K562 (cell line): ENCODE results near the gene ATL3. TPM values are rescaled to one million over a fixed set of nuclear protein-coding genes. Genes with fewer than 3 reads are reported as not detected.

ENCODE experiments used
- ATAC-seq: fragments of 200-7000 bp; cut with Tn5 transposase; 3 replicates; pipeline ENCODE4 v1.9.1; 2020; ENCODE audit warnings: moderate library complexity
- BruUV-seq: library from RNA; stranded (reverse); fragments of 400-500 nt; replicated peaks from 2 replicates; lab custom pipeline; 2021; lab: Mats Ljungman, UMichigan
- CTCF ChIA-PET: fragments of 300-600 bp; formaldehyde crosslinking; extraction: SDS; loops from one replicate; lab custom pipeline; 2021; ENCODE audit warnings: low intra/inter-chr PET ratio; lab: Yijun Ruan, JAX
- POLR2A ChIA-PET: fragments of 300-600, 350-650 bp; sonication (Branson Sonifier 250); formaldehyde crosslinking; extraction: SDS; loops from one replicate; lab custom pipeline; 2021; ENCODE audit warnings: antibody characterized with exemption, inconsistent platforms; lab: Yijun Ruan, JAX
- DNase-seq, 4 experiments: peaks; one replicate each; pipeline versions ENCODE4 v3.0.0 to v3.0.0-alpha.2; 2011 to 2018; ENCODE audit warnings: low spot score in 3 of 4, mixed read lengths in 3 of 4; ENCODE audit errors: extremely low read depth in 1 of 4
- FAIRE-seq: peaks from 2 replicates; lab custom pipeline; 2011; peaks lifted over from hg19 to GRCh38; lab: Jason Lieb, UNC
- H2AFZ ChIP-seq: 2 replicates; pipeline ENCODE4 v1.6.0; 2011; ENCODE audit warnings: low read depth, low read length, control low read depth, inconsistent platforms
- H3K27ac ChIP-seq: fragments of 200-600 bp; 3 replicates; pipeline ENCODE4 v1.8.0; 2011; ENCODE audit warnings: low read depth, mild to moderate bottlenecking, control low read depth, inconsistent platforms, low read length, moderate library complexity, mixed read lengths; ENCODE audit errors: extremely low read depth
- H3K27me3 ChIP-seq, 2 experiments: fragments of 300-600 bp in 1 of 2; 2 replicates in 1 of 2; 3 replicates in 1 of 2; pipeline versions ENCODE4 v1.6.0 to v1.8.0; 2011; ENCODE audit warnings: inconsistent platforms in 2 of 2, low read length in 2 of 2, mild to moderate bottlenecking in 1 of 2, mixed read lengths in 1 of 2, moderate library complexity in 1 of 2; ENCODE audit not compliant: control insufficient read depth in 2 of 2, insufficient read depth in 2 of 2
- H3K36me3 ChIP-seq: fragments of 300-600 bp; 3 replicates; pipeline ENCODE4 v1.8.0; 2011; ENCODE audit warnings: mild to moderate bottlenecking, low read length, inconsistent platforms; ENCODE audit not compliant: control insufficient read depth, insufficient read depth
- H3K4me1 ChIP-seq, 2 experiments: fragments of 200-600 bp in 1 of 2; replicated peaks in 1 of 2; 2 replicates in 1 of 2; 3 replicates in 1 of 2; pipeline versions ENCODE4 v1.5.1 to v1.8.0; 2011; ENCODE audit warnings: inconsistent platforms in 2 of 2, low read length in 2 of 2, mild to moderate bottlenecking in 1 of 2, mixed read lengths in 1 of 2, moderate library complexity in 1 of 2; ENCODE audit not compliant: control insufficient read depth in 2 of 2, insufficient read depth in 2 of 2
- H3K4me2 ChIP-seq: 2 replicates; pipeline ENCODE4 v1.6.1; 2011; ENCODE audit warnings: low read length, control low read depth, inconsistent platforms, mixed read lengths; ENCODE audit not compliant: insufficient read depth
- H3K4me3 ChIP-seq: fragments of 200-600 bp; sonication (generic), shearing (Covaris generic); 2 replicates; pipeline ENCODE4 v1.5.1; 2016; ENCODE audit warnings: control low read depth, inconsistent platforms
- H3K79me2 ChIP-seq: fragments of 200-600 bp; 3 replicates; pipeline ENCODE4 v1.8.0; 2011; ENCODE audit warnings: low read length, inconsistent platforms; ENCODE audit not compliant: control insufficient read depth, insufficient read depth
- H3K9ac ChIP-seq, 2 experiments: 2 replicates each; pipeline versions ENCODE4 v1.6.0 to v1.6.1; 2011; ENCODE audit warnings: low read depth in 2 of 2, low read length in 2 of 2, control low read depth in 1 of 2, inconsistent platforms in 1 of 2, mild to moderate bottlenecking in 1 of 2, mixed read lengths in 1 of 2; ENCODE audit not compliant: insufficient read depth in 1 of 2
- H3K9me1 ChIP-seq: one replicate; pipeline ENCODE4 v1.6.0; 2011; ENCODE audit warnings: inconsistent platforms, mild to moderate bottlenecking, low read length, moderate library complexity; ENCODE audit not compliant: control insufficient read depth, insufficient read depth
- H3K9me3 ChIP-seq: replicated peaks from 2 replicates; pipeline ENCODE4 v1.5.1; 2011; ENCODE audit warnings: low read depth, low read length, inconsistent platforms; ENCODE audit not compliant: control insufficient read depth, insufficient read depth
- H4K20me1 ChIP-seq: replicated peaks from 2 replicates; pipeline ENCODE4 v1.6.1; 2011; ENCODE audit warnings: low read length, inconsistent platforms, mixed read lengths; ENCODE audit not compliant: control insufficient read depth, insufficient read depth
- ARID2 ChIP-seq: fragments of 450-650 bp; IDR thresholded peaks from 2 replicates; pipeline ENCODE4 v1.6.1; 2017; ENCODE audit warnings: antibody characterized with exemption, mild to moderate bottlenecking
- CREM ChIP-seq: IDR thresholded peaks from 2 replicates; pipeline ENCODE4 v1.6.1; 2014; ENCODE audit warnings: antibody characterized with exemption, low read depth
- ELF2 ChIP-seq: fragments of 250-450 bp; sonication (Bioruptor Pico); IDR thresholded peaks from 2 replicates; pipeline ENCODE4 v1.5.0; 2021; ENCODE audit warnings: mild to moderate bottlenecking
- KAT7 ChIP-seq: sonication (generic); formaldehyde crosslinking; IDR thresholded peaks from 2 replicates; pipeline ENCODE4 v1.8.0; 2022; ENCODE audit warnings: missing genetic modification reagents, mild to moderate bottlenecking, borderline replicate concordance
- MCM5 ChIP-seq: fragments of 450-650 bp; IDR thresholded peaks from 2 replicates; pipeline ENCODE4 v1.6.1; 2016; ENCODE audit warnings: low read depth
- NFE2L1 ChIP-seq: fragments of 450-650 bp; IDR thresholded peaks from 2 replicates; pipeline ENCODE4 v1.6.1; 2016; ENCODE audit warnings: missing genetic modification characterization, low read depth, mild to moderate bottlenecking, missing compliant biosample characterization, moderate library complexity, borderline replicate concordance
- POLR2A ChIP-seq: fragments of 450-650 bp; conservative IDR thresholded peaks from 2 replicates; pipeline ENCODE4 v1.6.1; 2016
- RBM17 ChIP-seq: fragments of 200-400 bp; formaldehyde crosslinking; IDR thresholded peaks from 2 replicates; pipeline ENCODE4 v1.6.1; 2017; ENCODE audit warnings: low read depth, mild to moderate bottlenecking, low read length, borderline replicate concordance
- SMAD3 ChIP-seq: fragments of 450-650 bp; formaldehyde crosslinking; conservative IDR thresholded peaks from 2 replicates; pipeline ENCODE4 v1.4.0; 2020; ENCODE audit warnings: mild to moderate bottlenecking
- TOE1 ChIP-seq, 2 experiments: fragments of 450-650 bp in 1 of 2; sonication (generic) in 1 of 2; formaldehyde crosslinking in 1 of 2; IDR thresholded peaks; 2 replicates each; pipeline versions ENCODE4 v1.7.1 to v1.8.0; 2016 to 2022; ENCODE audit warnings: borderline replicate concordance in 2 of 2, mild to moderate bottlenecking in 2 of 2, antibody characterized with exemption in 1 of 2, inconsistent platforms in 1 of 2, low read depth in 1 of 2, missing genetic modification reagents in 1 of 2, moderate library complexity in 1 of 2
- ZNF316 ChIP-seq: fragments of 450-650 bp; IDR thresholded peaks from 2 replicates; pipeline ENCODE4 v1.6.1; 2016
- WGBS: fragments of 100-300 bp; shearing (Covaris generic); methylation state at CpG from one replicate; pipeline ENCODE4 v1.1.6; 2016; ENCODE audit warnings: low coverage, mixed read lengths; ENCODE audit not compliant: insufficient coverage; ENCODE audit errors: missing lambda C conversion rate; 5-methylcytosine and 5-hydroxymethylcytosine counted together
- in situ Hi-C: fragments of 300-500 bp; cut with MboI; formaldehyde crosslinking; loops from 4 replicates; pipeline ENCODE4 v1.15.0; 2018; ENCODE audit warnings: inconsistent platforms, mixed read lengths
- intact Hi-C: fragments of 100-400 bp; cut with micrococcal nuclease; formaldehyde crosslinking; loops from 2 replicates; pipeline ENCODE4 v1.14.2; 2022
- polyA plus RNA-seq, 8 experiments: library from polyadenylated mRNA; depleted of rRNA in 4 of 8; stranded (reverse) in 5 of 8; unstranded in 3 of 8; fragments of >200 nt; fragmentation: Nextera tagmentation in 2 of 8; fragmentation: Illumina TruSeq in 1 of 8; extraction: Ambion mirVana in 2 of 8; extraction: Trizol in 1 of 8; gene quantifications; 2 replicates each; pipeline versions ENCODE4 v1.2.1 to v1.2.3, GENCODE V29; 2011 to 2014; ENCODE audit warnings: inconsistent platforms in 1 of 8, missing spikeins in 1 of 8
- total RNA-seq, 7 experiments: library from RNA; depleted of rRNA in 6 of 7; stranded (reverse); fragments of >200 nt in 6 of 7; fragmentation: Illumina TruSeq in 2 of 7; extraction: Trizol in 2 of 7; gene quantifications; 2 replicates each; pipeline versions ENCODE4 v1.2.1 to v1.2.3, GENCODE V29; 2011 to 2021; ENCODE audit warnings: low replicate concordance in 1 of 7
- TF ChIP-seq, protein P1 (sequence below): IDR thresholded peaks from 3 replicates; pipeline ENCODE4 v1.6.1; 2011; ENCODE audit warnings: borderline replicate concordance, mild to moderate bottlenecking; ENCODE audit not compliant: insufficient read length, insufficient read depth
- TF ChIP-seq, protein P2 (sequence below): fragments of 250-450 bp; sonication (Bioruptor Pico); IDR thresholded peaks from 2 replicates; pipeline ENCODE4 v1.5.0; 2021; ENCODE audit warnings: mild to moderate bottlenecking, moderate library complexity
- TF ChIP-seq, protein P3 (sequence below): fragments of 450-650 bp; formaldehyde crosslinking; IDR thresholded peaks from 2 replicates; pipeline ENCODE4 v1.4.0; 2022; ENCODE audit warnings: mild to moderate bottlenecking, moderate library complexity

The ATL3 gene
- total and polyA plus RNA-seq, 9 of the 15 experiments (the other 6 are each of a cell fraction or from before 2014, with no cell fraction given) = 18.2 to 39.8 (median 23.9) TPM

DNA sequence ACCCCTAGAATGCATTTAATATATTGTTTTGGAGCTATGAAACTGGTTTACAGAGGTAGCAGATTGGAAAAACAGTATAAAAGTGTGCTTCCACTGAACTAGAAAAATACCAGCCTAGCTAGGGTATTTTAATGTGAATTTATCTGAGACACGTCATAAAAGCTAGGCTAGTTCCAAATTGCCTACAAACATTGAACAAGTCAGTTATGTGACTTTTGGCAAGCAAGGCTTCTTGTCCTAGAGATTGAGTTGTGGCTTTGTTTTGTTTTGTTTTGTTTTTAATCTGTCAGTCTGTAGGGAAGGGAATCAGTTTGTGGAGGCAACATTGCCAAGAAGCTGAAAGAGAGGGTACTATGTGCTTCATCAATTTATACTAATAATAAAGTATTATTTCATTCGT is 34.4 kb upstream of the ATL3 start (continued):
- TF ChIP-seq, protein P1, sequence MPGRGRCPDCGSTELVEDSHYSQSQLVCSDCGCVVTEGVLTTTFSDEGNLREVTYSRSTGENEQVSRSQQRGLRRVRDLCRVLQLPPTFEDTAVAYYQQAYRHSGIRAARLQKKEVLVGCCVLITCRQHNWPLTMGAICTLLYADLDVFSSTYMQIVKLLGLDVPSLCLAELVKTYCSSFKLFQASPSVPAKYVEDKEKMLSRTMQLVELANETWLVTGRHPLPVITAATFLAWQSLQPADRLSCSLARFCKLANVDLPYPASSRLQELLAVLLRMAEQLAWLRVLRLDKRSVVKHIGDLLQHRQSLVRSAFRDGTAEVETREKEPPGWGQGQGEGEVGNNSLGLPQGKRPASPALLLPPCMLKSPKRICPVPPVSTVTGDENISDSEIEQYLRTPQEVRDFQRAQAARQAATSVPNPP = no peak
- TF ChIP-seq SMAD3 (CRISPR knock-in tag) (no peak), ZNF316 (no peak), NFE2L1 (tag) (no peak)
- TF ChIP-seq, all 486 proteins: peak for 0

DNA sequence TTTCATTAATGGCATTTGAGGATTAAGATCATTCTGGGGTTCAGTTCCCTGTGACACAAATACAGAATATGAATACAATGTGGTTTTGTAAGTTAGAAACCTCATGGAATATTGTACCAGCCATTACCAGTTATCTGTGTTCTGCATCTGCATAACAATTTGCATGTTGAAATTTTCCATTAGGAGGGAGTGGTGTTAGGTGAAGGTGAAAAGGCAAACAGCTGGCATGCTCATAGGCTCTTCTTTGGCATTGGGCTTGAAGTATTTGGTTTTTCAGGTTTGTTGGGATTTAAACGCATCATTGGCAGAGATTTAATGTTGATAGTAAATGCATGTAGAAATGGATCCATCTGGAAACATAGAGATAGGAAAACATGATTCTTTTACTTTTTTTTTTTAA is 28.7 kb upstream of the ATL3 start:
- peaks cover 71% of the 10 kb centered on the region for H3K79me2 ChIP-seq
- FAIRE-seq (no peak), DNase-seq (no peak), ATAC-seq (no peak)
- H3K27ac ChIP-seq = no peak overlapping the region
- no peak overlapping the region for H3K4me2 ChIP-seq
- H4K20me1 ChIP-seq = peaks cover 13% of the 10 kb centered on the region; the same call in 1 of the 2 replicates
- ChIA-PET POLR2A (interaction anchor here (0.8 to 1.7 kb wide), 5 partner anchors 9 to 222 kb away, joined by 3 to 9 read pairs (median 4); no protein-coding TSS in a partner anchor), CTCF (no interaction called here)
- H3K9me3 ChIP-seq = no peaks in the 10 kb centered on the region
- no peak overlapping the region for H3K9ac ChIP-seq
- H3K4me1 ChIP-seq = peaks cover 0 to 5% of the 10 kb centered on the region in 2 experiments; a peak in 2 of 5 replicates
- no peak overlapping the region for H2AFZ ChIP-seq
- WGBS = 85% methylated on average over 1 of the region's 1 CpG
- peaks cover 4% of the 10 kb centered on the region; the same call in 1 of the 3 replicates for H3K36me3 ChIP-seq
- H3K27me3 ChIP-seq = no peaks in the 10 kb centered on the region
- H3K4me3 ChIP-seq = no peak overlapping the region
- in situ Hi-C loops (no loop called here), intact Hi-C loops (no loop called here)
- no peaks in the 10 kb centered on the region for H3K9me1 ChIP-seq
- no TSS peak for BruUV-seq
- TF ChIP-seq KAT7 (CRISPR knock-in tag) (no peak), ELF2 (CRISPR knock-in tag) (no peak), RBM17 (no peak), MCM5 (no peak), CREM (no peak), ARID2 (no peak), POLR2A (no peak), NFE2L1 (tag) (no peak), TOE1 (IDR thresholded peaks at IDR 0.05; ENCODE audit: borderline replicate concordance) (no peak), TOE1 (CRISPR knock-in tag; IDR thresholded peaks at IDR 0.05; ENCODE audit: borderline replicate concordance, low read depth) (no peak)
- TF ChIP-seq, protein P2, sequence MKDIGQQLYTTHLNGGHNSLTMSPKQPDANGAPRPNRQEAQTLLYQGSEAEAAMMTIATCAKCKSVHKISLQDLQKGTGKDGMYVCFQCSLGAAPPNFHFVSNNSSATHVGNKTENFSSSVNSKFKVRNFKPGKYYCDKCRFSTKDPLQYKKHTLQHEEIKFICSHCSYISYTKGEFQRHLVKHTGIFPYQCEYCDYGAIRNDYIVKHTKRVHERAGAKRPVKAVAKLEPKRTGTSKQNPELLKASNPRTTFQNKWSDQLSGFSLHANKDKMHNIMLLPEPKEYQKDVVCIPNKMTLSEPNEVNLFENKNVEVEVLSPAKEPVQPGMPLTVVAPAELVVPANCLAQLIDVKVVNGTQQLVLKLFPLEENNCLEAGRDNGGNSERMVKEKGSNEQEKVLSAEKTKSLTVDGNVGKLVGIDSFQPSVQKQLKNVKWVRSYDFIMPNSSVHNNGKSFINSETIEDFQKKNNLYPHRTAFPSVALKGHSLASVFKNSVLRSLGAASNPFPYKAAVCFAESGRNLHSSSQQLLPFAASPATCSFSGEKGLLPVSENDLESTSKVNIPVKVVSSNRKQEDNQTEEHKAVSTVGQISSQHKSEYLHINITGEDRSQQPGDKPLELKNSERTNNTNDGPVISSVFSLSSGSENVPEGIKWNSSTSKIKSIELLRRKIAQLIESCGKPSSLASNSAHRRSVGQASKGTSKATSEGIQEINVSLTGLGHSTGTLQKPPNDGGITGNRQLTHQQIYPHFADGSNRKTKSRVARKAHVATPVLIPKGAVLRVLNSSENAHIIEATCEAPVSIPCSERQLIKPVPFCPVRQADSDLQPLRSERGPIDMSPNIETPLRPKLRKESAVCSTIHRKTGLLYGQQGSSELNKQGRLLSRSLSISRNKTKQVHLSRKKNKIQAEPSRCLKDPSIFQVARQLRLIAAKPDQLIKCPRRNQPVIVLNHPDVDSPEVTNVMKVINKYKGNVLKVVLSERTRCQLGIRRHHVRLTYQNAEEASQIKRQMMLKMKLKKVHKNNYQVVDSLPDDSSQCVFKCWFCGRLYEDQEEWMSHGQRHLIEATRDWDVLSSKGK (CRISPR knock-in tag) = no peak
- TF ChIP-seq, protein P3, sequence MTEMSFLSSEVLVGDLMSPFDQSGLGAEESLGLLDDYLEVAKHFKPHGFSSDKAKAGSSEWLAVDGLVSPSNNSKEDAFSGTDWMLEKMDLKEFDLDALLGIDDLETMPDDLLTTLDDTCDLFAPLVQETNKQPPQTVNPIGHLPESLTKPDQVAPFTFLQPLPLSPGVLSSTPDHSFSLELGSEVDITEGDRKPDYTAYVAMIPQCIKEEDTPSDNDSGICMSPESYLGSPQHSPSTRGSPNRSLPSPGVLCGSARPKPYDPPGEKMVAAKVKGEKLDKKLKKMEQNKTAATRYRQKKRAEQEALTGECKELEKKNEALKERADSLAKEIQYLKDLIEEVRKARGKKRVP (CRISPR knock-in tag) = no peak
- TF ChIP-seq, protein P1 = no peak
